K562 (cell line): ENCODE data around the gene CCDC175. TPM values are rescaled to one million over a fixed set of nuclear protein-coding genes. Genes with fewer than 3 reads are reported as not detected.

Experiments
- ATAC-seq: fragments of 200-7000 bp; cut with Tn5 transposase; 3 replicates; pipeline ENCODE4 v1.9.1; 2020; ENCODE audit warnings: moderate library complexity
- BruUV-seq: library from RNA; stranded (reverse); fragments of 400-500 nt; replicated peaks from 2 replicates; lab custom pipeline; 2021; lab: Mats Ljungman, UMichigan
- CTCF ChIA-PET: fragments of 300-600 bp; formaldehyde crosslinking; extraction: SDS; loops from one replicate; lab custom pipeline; 2021; ENCODE audit warnings: low intra/inter-chr PET ratio; lab: Yijun Ruan, JAX
- POLR2A ChIA-PET: fragments of 300-600, 350-650 bp; sonication (Branson Sonifier 250); formaldehyde crosslinking; extraction: SDS; loops from one replicate; lab custom pipeline; 2021; ENCODE audit warnings: antibody characterized with exemption, inconsistent platforms; lab: Yijun Ruan, JAX
- DNase-seq, 4 experiments: peaks; one replicate each; pipeline versions ENCODE4 v3.0.0 to v3.0.0-alpha.2; 2011 to 2018; ENCODE audit warnings: low spot score in 3 of 4, mixed read lengths in 3 of 4; ENCODE audit errors: extremely low read depth in 1 of 4
- FAIRE-seq: peaks from 2 replicates; lab custom pipeline; 2011; peaks lifted over from hg19 to GRCh38; lab: Jason Lieb, UNC
- H2AFZ ChIP-seq: 2 replicates; pipeline ENCODE4 v1.6.0; 2011; ENCODE audit warnings: low read depth, low read length, control low read depth, inconsistent platforms
- H3K27ac ChIP-seq: fragments of 200-600 bp; 3 replicates; pipeline ENCODE4 v1.8.0; 2011; ENCODE audit warnings: low read depth, mild to moderate bottlenecking, control low read depth, inconsistent platforms, low read length, moderate library complexity, mixed read lengths; ENCODE audit errors: extremely low read depth
- H3K27me3 ChIP-seq, 2 experiments: fragments of 300-600 bp in 1 of 2; 2 replicates in 1 of 2; 3 replicates in 1 of 2; pipeline versions ENCODE4 v1.6.0 to v1.8.0; 2011; ENCODE audit warnings: inconsistent platforms in 2 of 2, low read length in 2 of 2, mild to moderate bottlenecking in 1 of 2, mixed read lengths in 1 of 2, moderate library complexity in 1 of 2; ENCODE audit not compliant: control insufficient read depth in 2 of 2, insufficient read depth in 2 of 2
- H3K36me3 ChIP-seq: fragments of 300-600 bp; 3 replicates; pipeline ENCODE4 v1.8.0; 2011; ENCODE audit warnings: mild to moderate bottlenecking, low read length, inconsistent platforms; ENCODE audit not compliant: control insufficient read depth, insufficient read depth
- H3K4me1 ChIP-seq, 2 experiments: fragments of 200-600 bp in 1 of 2; replicated peaks in 1 of 2; 2 replicates in 1 of 2; 3 replicates in 1 of 2; pipeline versions ENCODE4 v1.5.1 to v1.8.0; 2011; ENCODE audit warnings: inconsistent platforms in 2 of 2, low read length in 2 of 2, mild to moderate bottlenecking in 1 of 2, mixed read lengths in 1 of 2, moderate library complexity in 1 of 2; ENCODE audit not compliant: control insufficient read depth in 2 of 2, insufficient read depth in 2 of 2
- H3K4me2 ChIP-seq: 2 replicates; pipeline ENCODE4 v1.6.1; 2011; ENCODE audit warnings: low read length, control low read depth, inconsistent platforms, mixed read lengths; ENCODE audit not compliant: insufficient read depth
- H3K4me3 ChIP-seq: fragments of 200-600 bp; sonication (generic), shearing (Covaris generic); 2 replicates; pipeline ENCODE4 v1.5.1; 2016; ENCODE audit warnings: control low read depth, inconsistent platforms
- H3K79me2 ChIP-seq: fragments of 200-600 bp; 3 replicates; pipeline ENCODE4 v1.8.0; 2011; ENCODE audit warnings: low read length, inconsistent platforms; ENCODE audit not compliant: control insufficient read depth, insufficient read depth
- H3K9ac ChIP-seq, 2 experiments: 2 replicates each; pipeline versions ENCODE4 v1.6.0 to v1.6.1; 2011; ENCODE audit warnings: low read depth in 2 of 2, low read length in 2 of 2, control low read depth in 1 of 2, inconsistent platforms in 1 of 2, mild to moderate bottlenecking in 1 of 2, mixed read lengths in 1 of 2; ENCODE audit not compliant: insufficient read depth in 1 of 2
- H3K9me1 ChIP-seq: one replicate; pipeline ENCODE4 v1.6.0; 2011; ENCODE audit warnings: inconsistent platforms, mild to moderate bottlenecking, low read length, moderate library complexity; ENCODE audit not compliant: control insufficient read depth, insufficient read depth
- H3K9me3 ChIP-seq: replicated peaks from 2 replicates; pipeline ENCODE4 v1.5.1; 2011; ENCODE audit warnings: low read depth, low read length, inconsistent platforms; ENCODE audit not compliant: control insufficient read depth, insufficient read depth
- H4K20me1 ChIP-seq: replicated peaks from 2 replicates; pipeline ENCODE4 v1.6.1; 2011; ENCODE audit warnings: low read length, inconsistent platforms, mixed read lengths; ENCODE audit not compliant: control insufficient read depth, insufficient read depth
- CBFA2T2 ChIP-seq: fragments of 450-650 bp; conservative IDR thresholded peaks from 2 replicates; pipeline ENCODE4 v1.6.1; 2017; ENCODE audit warnings: mild to moderate bottlenecking
- CBX2 ChIP-seq: fragments of 200-600 bp; sonication (generic); IDR thresholded peaks from one replicate; pipeline ENCODE4 v1.6.1; 2012; ENCODE audit warnings: mild to moderate bottlenecking, low read length, inconsistent platforms; ENCODE audit not compliant: insufficient read depth, poor library complexity, severe bottlenecking
- ETS1 ChIP-seq: conservative IDR thresholded peaks from 2 replicates; pipeline ENCODE4 v1.6.1; 2011; ENCODE audit warnings: low read depth, mild to moderate bottlenecking, low read length; ENCODE audit not compliant: control insufficient read depth
- FOXJ3 ChIP-seq: sonication (generic); formaldehyde crosslinking; IDR thresholded peaks from 2 replicates; pipeline ENCODE4 v1.4.0; 2020; ENCODE audit warnings: mild to moderate bottlenecking, missing genetic modification reagents
- KLF1 ChIP-seq: fragments of 450-650 bp; IDR thresholded peaks from 2 replicates; pipeline ENCODE4 v1.6.1; 2016; ENCODE audit warnings: missing genetic modification characterization, missing compliant biosample characterization
- KLF16 ChIP-seq: IDR thresholded peaks from 2 replicates; pipeline ENCODE4 v1.6.1; 2016; ENCODE audit warnings: antibody characterized with exemption
- LARP7 ChIP-seq: fragments of 450-650 bp; IDR thresholded peaks from 2 replicates; pipeline ENCODE4 v1.6.1; 2016
- NCOA4 ChIP-seq: fragments of 450-650 bp; IDR thresholded peaks from 2 replicates; pipeline ENCODE4 v1.6.1; 2018; ENCODE audit warnings: mild to moderate bottlenecking; ENCODE audit not compliant: partially characterized antibody
- PCBP2 ChIP-seq: fragments of 200-400 bp; formaldehyde crosslinking; IDR thresholded peaks from 2 replicates; pipeline ENCODE4 v1.6.1; 2018; ENCODE audit warnings: low read length, low read depth, mild to moderate bottlenecking, moderate library complexity; ENCODE audit not compliant: poor library complexity, severe bottlenecking
- SMARCC2 ChIP-seq: fragments of 450-650 bp; IDR thresholded peaks from 2 replicates; pipeline ENCODE4 v1.6.1; 2017; ENCODE audit warnings: antibody characterized with exemption, moderate library complexity, mild to moderate bottlenecking, low read depth
- SRF ChIP-seq, 2 experiments: fragments of 250-450, 450-650 bp in 1 of 2; sonication (Bioruptor Pico) in 1 of 2; sonication (generic) in 1 of 2; formaldehyde crosslinking; IDR thresholded peaks; 2 replicates each; pipeline versions ENCODE4 v1.5.0 to v1.5.1; 2020 to 2022; ENCODE audit warnings: mild to moderate bottlenecking in 1 of 2, missing genetic modification reagents in 1 of 2
- THRAP3 ChIP-seq: fragments of 450-650 bp; IDR thresholded peaks from 2 replicates; pipeline ENCODE4 v1.6.1; 2016; ENCODE audit warnings: mild to moderate bottlenecking, inconsistent platforms, borderline replicate concordance
- ZBTB17 ChIP-seq: fragments of 450-650 bp; formaldehyde crosslinking; IDR thresholded peaks from 2 replicates; pipeline ENCODE4 v1.4.0; 2020; ENCODE audit warnings: mild to moderate bottlenecking
- ZNF174 ChIP-seq: fragments of 250-450 bp; sonication (Bioruptor Pico); IDR thresholded peaks from 2 replicates; pipeline ENCODE4 v1.4.0; 2020; ENCODE audit warnings: mild to moderate bottlenecking
- ZNF253 ChIP-seq: fragments of 250-450 bp; sonication (Bioruptor Pico); conservative IDR thresholded peaks from 2 replicates; pipeline ENCODE4 v1.6.1; 2021; ENCODE audit warnings: mild to moderate bottlenecking
- ZNF518B ChIP-seq: fragments of 250-450 bp; sonication (Bioruptor Pico); IDR thresholded peaks from 2 replicates; pipeline ENCODE4 v1.5.0; 2021; ENCODE audit warnings: mild to moderate bottlenecking, moderate library complexity
- ZNF764 ChIP-seq: fragments of 250-450 bp; sonication (Bioruptor Pico); IDR thresholded peaks from 2 replicates; pipeline ENCODE4 v1.4.0; 2020; ENCODE audit warnings: low read depth, mild to moderate bottlenecking, moderate library complexity
- ZNF77 ChIP-seq: fragments of 250-450 bp; sonication (Bioruptor Pico); IDR thresholded peaks from 2 replicates; pipeline ENCODE4 v1.5.0; 2020
- WGBS: fragments of 100-300 bp; shearing (Covaris generic); methylation state at CpG from one replicate; pipeline ENCODE4 v1.1.6; 2016; ENCODE audit warnings: low coverage, mixed read lengths; ENCODE audit not compliant: insufficient coverage; ENCODE audit errors: missing lambda C conversion rate; 5-methylcytosine and 5-hydroxymethylcytosine counted together
- in situ Hi-C: fragments of 300-500 bp; cut with MboI; formaldehyde crosslinking; loops from 4 replicates; pipeline ENCODE4 v1.15.0; 2018; ENCODE audit warnings: inconsistent platforms, mixed read lengths
- intact Hi-C: fragments of 100-400 bp; cut with micrococcal nuclease; formaldehyde crosslinking; loops from 2 replicates; pipeline ENCODE4 v1.14.2; 2022
- polyA plus RNA-seq, 8 experiments: library from polyadenylated mRNA; depleted of rRNA in 4 of 8; stranded (reverse) in 5 of 8; unstranded in 3 of 8; fragments of >200 nt; fragmentation: Nextera tagmentation in 2 of 8; fragmentation: Illumina TruSeq in 1 of 8; extraction: Ambion mirVana in 2 of 8; extraction: Trizol in 1 of 8; gene quantifications; 2 replicates each; pipeline versions ENCODE4 v1.2.1 to v1.2.3, GENCODE V29; 2011 to 2014; ENCODE audit warnings: inconsistent platforms in 1 of 8, missing spikeins in 1 of 8
- total RNA-seq, 7 experiments: library from RNA; depleted of rRNA in 6 of 7; stranded (reverse); fragments of >200 nt in 6 of 7; fragmentation: Illumina TruSeq in 2 of 7; extraction: Trizol in 2 of 7; gene quantifications; 2 replicates each; pipeline versions ENCODE4 v1.2.1 to v1.2.3, GENCODE V29; 2011 to 2021; ENCODE audit warnings: low replicate concordance in 1 of 7

Gene CCDC175
- total and polyA plus RNA-seq, 9 of the 15 experiments (the other 6 are each of a cell fraction or from before 2014, with no cell fraction given): not detected

- intact Hi-C loops (no loop called here), in situ Hi-C loops (no loop called here)
- BruUV-seq: no TSS peak
- Histone ChIP-seq H3K36me3 (peaks cover 18% of the 10 kb centered on the region), H3K79me2 (no peaks in the 10 kb centered on the region), H2AFZ (no peak overlapping the region), H3K4me1 (no peaks in the 10 kb centered on the region), H3K27me3 (no peaks in the 10 kb centered on the region), H3K27ac (no peak overlapping the region), H3K9me3 (no peaks in the 10 kb centered on the region), H3K9ac (no peak overlapping the region), H4K20me1 (no peaks in the 10 kb centered on the region), H3K9me1 (no peaks in the 10 kb centered on the region), H3K4me2 (no peak overlapping the region), H3K4me3 (no peak overlapping the region)
- DNase-seq (no peak), ATAC-seq (no peak), FAIRE-seq (no peak)
- 69% methylated on average over 1 of the region's 1 CpG for WGBS
- CTCF ChIA-PET: no interaction called here
- POLR2A ChIA-PET: no interaction called here
- TF ChIP-seq ZNF174 (CRISPR knock-in tag): no peak
- no peak for TF ChIP-seq KLF16
- TF ChIP-seq CBFA2T2: no peak
- TF ChIP-seq CBX2: no peak
- no peak for TF ChIP-seq SRF (CRISPR knock-in tag; IDR thresholded peaks at IDR 0.05)
- TF ChIP-seq KLF1 (tag): no peak
- TF ChIP-seq ZBTB17 (CRISPR knock-in tag): no peak
- TF ChIP-seq ETS1: no peak
- no peak for TF ChIP-seq ZNF764
- no peak for TF ChIP-seq SMARCC2
- no peak for TF ChIP-seq THRAP3
- no peak for TF ChIP-seq NCOA4
- TF ChIP-seq ZNF77 (CRISPR knock-in tag): no peak
- no peak for TF ChIP-seq ZNF253 (CRISPR knock-in tag)
- no peak for TF ChIP-seq FOXJ3 (CRISPR knock-in tag)
- TF ChIP-seq LARP7: no peak
- TF ChIP-seq PCBP2: no peak
- no peak for TF ChIP-seq ZNF518B (CRISPR knock-in tag)
Measured at GRCh38 chr14:59461891-59462290, 114.7 kb downstream of the CCDC175 start.
